Left lobe of liver (tissue), 2 donors: ENCODE results near the gene UHRF1. TPM values are rescaled to one million over a fixed set of nuclear protein-coding genes. Genes with fewer than 3 reads are reported as not detected.
"Not testable (repeated sequence)": the region's sequence is repeated elsewhere in the genome, so short reads cannot be mapped to it uniquely, and the experiment has no call there.

Experiments
- ATAC-seq: fragments of 200-7000 bp; cut with Tn5 transposase; one replicate; pipeline ENCODE4 v1.9.1; 2020; ENCODE audit warnings: mild to moderate bottlenecking, moderate library complexity
- DNase-seq: peaks from one replicate; pipeline ENCODE4 v3.0.0-alpha.2; 2020; ENCODE audit warnings: low spot score
- total RNA-seq: library from RNA; stranded (reverse); gene quantifications from one replicate; pipeline ENCODE4 v1.2.1, GENCODE V29; 2021
- donor health status: DM: no; HTN: no; CAD: no; lungs with moderate emphysema.
- donor health status: DM: no; HTN: yes; CAD: no.

UHRF1 gene
- total RNA-seq, 1 donor from 2014 or later: 0.45 TPM

DNA sequence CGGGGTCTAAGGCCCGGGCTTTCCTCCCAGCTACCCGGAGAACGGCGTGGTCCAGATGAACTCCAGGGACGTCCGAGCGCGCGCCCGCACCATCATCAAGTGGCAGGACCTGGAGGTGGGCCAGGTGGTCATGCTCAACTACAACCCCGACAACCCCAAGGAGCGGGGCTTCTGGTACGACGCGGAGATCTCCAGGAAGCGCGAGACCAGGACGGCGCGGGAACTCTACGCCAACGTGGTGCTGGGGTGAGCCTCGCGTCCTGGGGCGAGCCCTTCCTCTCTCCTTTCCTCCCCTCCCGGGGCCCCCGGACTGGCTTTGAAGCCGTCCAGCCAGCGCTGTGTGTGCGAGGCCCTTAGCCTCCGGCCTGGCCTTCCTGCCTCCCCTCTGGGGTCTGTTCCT, 23.4 kb downstream of the UHRF1 start:
- DNase-seq: no peak
- ATAC-seq: no peak

GRCh38 chr19:4933528-4933927, 24.2 kb downstream of the UHRF1 start:
- ATAC-seq (no peak), DNase-seq (no peak)

- ATAC-seq: no peak
- DNase-seq: no peak
Observed at GRCh38 chr19:4935444-4935843, 26.1 kb downstream of the UHRF1 start.

DNA sequence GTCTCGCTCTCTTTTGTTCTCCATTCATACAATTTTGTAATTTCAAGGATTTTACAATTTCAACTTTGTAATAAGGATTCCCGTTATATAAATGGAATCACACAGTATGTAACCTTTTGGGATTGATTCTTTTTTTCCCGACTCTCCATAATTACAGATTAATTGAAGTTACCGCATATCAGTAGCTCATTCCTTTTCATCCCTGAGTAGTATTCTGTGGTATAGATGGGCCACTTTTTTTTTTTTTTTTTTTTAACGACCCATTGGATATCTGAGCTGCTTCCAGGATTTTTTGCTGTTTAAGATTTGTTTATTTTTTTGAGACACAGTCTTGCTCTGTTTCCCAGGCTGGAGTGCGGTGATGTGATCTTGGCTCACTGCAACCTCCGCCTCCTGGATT, 27.8 kb downstream of the UHRF1 start:
- no peak for ATAC-seq
- DNase-seq: no peak

DNA sequence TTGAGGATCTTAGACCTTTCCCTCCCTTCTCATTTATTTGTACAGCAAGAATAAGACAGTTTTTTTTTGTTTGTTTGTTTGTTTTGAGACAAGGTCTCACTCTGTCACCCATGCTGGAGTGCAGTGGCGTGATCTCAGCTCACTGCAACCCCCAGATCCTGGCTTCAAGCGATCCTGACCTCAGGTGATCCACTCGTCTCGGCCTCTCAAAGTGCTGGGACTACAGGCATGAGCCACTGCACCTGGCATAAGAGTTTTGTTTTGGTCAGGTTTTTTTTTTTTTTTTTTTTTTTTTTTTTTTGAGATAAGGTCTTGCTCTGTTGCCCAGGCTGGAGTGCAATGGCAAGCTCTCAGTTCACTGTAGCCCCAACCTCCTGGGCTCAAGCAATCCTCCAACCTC, 29.2 kb downstream of the UHRF1 start:
- not testable (repeated sequence) for DNase-seq, ATAC-seq

DNA sequence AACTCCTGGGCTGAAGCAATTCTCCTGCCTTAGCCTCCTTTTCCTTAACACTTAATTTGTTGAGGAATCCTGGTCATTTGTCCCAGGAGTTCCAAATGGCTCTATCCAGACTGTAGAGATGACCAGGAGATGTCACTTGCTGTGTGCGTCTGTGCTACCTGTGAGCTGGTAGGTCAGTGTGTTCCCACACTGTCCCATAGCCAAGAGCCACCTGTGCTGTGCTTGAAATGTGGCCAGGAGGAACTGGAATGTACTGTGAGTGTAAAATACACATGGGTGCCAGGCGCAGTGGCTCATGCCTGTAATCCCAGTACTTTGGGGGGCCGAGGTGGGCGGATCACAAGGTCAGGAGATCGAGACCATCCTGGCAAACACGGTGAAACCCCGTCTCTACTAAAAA, 30.2 kb downstream of the UHRF1 start:
- ATAC-seq (peak; percentile 30), DNase-seq (no peak)

GRCh38 chr19:4941638-4942169, 32.4 kb downstream of the UHRF1 start:
- not testable (repeated sequence) for DNase-seq, ATAC-seq

GRCh38 chr19:4950650-4951049, 41.3 kb downstream of the UHRF1 start:
- not testable (repeated sequence) for ATAC-seq, DNase-seq

DNA sequence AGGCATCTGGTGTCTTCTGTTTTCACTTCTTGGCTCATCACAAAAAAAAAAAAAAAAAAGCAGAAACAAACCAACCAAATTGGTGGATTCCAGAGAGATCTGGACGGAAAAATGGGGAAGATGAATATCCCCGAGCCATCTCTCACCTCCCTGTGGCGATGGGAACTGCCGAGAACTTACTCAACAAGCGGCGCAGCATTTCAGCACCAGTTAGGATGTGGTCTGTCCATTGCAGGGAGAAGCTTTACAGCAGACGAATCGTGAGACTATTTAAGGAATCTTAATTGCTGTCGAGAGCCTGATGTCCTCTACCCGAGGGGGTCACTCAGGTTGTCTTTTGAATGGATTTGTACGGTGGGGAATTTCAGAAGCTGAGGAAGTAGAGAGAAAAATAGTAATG, 42.4 kb downstream of the UHRF1 start:
- ATAC-seq (no peak), DNase-seq (no peak)

GRCh38 chr19:4952945-4953344, 43.6 kb downstream of the UHRF1 start:
- DNase-seq (no peak), ATAC-seq (no peak)

DNA sequence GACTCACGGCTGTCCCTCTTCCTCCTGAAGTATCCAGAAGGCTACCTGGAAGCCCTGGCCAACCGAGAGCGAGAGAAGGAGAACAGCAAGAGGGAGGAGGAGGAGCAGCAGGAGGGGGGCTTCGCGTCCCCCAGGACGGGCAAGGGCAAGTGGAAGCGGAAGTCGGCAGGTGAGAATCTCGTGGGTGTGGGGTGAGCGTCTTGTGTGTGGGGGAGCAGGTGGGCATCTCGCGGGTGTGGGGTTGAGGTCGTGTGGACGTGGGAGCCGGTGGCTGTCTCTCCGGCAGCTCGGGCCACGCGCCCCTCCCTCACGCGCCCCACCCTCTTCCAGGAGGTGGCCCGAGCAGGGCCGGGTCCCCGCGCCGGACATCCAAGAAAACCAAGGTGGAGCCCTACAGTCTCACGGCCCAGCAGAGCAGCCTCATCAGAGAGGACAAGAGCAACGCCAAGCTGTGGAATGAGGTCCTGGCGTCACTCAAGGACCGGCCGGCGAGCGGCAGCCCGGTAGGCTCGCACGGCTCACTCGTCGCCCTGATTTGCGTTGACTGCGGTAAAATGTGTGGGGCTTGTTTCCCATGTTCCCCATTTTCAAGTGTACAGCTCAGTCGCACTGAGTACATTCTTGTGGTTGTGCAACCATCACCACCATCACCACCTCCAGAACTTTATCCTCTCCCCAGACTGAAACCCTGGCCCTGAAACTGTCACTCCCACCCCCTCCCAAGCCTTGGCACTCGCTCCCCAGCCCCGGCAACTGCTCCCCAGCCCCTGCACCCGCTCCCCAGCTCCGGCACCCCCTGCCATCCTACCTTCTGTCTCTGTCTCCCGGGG, 45.2 kb downstream of the UHRF1 start:
- ATAC-seq: not testable (repeated sequence)

DNA sequence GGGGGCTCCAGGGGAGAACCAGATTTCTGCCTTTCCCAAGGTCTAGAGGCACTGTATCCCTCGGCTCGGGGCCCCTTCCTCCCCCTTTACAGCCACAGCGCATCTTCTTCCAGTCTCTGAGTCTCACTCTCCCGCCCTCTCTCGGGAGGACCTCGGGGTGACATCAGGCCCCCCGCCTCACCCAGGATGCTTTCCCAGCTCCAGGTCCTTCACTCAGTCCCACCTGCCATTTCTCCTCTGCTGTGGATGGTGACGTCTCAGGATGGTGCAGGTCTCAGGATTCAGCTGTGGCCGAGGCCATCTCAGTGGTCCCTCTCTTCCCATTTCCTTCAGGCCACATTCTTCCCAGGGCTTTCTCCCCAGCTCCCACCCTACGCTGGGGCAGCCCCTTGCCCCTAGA, 46.0 kb downstream of the UHRF1 start:
- DNase-seq (no peak), ATAC-seq (no peak)

More for the DNA sequence above, 45.2 kb downstream of the UHRF1 start:
- not testable (repeated sequence) for DNase-seq

GRCh38 chr19:4957981-4958380, 48.7 kb downstream of the UHRF1 start:
- ATAC-seq (no peak), DNase-seq (no peak)

DNA sequence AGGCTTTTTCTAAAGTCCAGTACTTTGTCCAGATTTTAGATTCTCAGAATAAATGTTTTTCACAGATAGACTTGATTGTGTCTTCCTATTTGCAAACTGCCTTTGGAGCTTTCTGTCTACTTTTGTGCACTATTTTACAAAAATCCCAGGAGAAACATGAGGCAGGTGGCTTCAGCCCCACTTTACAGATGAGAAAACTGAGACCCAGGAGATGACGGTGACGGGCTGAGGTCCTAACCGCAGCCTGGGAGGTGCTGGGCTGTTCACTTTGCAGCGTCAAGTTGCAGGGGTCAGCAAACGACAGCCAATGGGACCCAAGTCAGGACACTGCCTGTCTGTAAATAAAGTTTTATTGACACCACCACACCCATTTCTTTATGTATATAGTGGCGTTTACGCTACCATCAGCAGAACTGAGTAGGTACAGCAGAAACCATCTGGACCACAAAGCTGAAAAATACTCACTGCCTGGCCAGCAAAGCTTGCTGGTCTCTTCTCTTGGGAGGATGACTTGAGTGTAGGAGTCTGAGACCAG, 52.9 kb downstream of the UHRF1 start:
- DNase-seq: no peak
- no peak for ATAC-seq

DNA sequence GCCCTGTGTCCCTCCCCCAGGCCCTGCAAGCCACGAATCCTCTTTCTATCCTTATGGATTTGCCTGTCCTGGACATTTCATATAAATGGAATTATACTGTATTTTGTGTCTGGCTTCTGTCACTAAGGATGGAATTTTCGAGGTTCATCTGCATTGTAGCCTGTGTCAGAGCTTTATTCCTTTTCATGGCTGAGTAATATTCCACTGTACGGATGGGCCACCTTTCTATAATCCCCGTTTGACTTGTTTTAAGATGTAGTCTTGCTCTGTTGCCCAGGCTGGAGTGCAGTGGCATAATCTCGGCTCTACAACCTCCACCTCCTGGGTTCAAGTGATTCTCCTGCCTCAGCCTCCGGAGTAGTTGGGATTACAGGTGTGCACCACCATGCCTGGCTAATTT, 55.8 kb downstream of the UHRF1 start:
- no peak for ATAC-seq
- no peak for DNase-seq

- ATAC-seq (no peak), DNase-seq (no peak)
Observed at GRCh38 chr19:4966591-4966990, 57.3 kb downstream of the UHRF1 start.

- DNase-seq (no peak), ATAC-seq (no peak)
Observed at GRCh38 chr19:4967738-4968461, 58.6 kb downstream of the UHRF1 start.

DNA sequence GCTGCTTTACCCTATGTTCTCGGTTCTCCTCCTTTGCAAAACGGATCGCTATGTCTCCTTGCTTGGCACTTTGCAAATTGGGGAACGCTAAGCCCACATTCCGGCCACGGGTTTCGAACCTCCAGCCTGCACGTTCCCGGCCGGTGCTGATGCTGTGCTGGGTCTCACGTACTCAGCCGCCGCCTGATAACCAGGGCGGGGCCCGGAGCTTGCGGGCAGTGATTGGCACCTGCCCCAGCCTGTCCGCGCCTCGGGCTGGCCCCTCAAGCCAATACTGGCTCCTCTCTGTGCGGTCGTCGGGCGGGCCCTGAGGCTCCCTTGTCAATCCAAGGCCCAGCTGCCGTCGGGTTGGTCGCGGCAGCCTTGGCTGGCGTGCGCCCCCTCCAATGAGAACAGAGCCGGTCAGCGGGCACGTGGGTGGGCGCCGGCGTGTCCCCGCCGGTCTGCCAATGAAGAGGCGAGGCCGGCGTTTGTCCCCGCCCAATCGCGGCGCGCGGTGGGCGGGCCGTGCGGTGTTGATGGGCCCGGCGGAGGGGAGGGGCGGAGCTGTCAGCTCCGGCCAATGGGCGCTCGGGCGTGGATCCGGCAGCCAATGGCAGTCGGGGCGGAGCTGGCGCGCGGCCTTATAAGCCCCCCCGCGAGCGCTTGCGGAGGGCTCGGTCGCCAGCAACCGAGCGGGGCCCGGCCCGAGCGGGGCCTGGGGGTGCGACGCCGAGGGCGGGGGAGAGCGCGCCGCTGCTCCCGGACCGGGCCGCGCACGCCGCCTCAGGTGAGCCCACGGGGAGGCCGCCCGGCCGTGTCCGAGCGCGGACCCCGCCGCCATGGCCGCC, 59.4 kb downstream of the UHRF1 start, which contains the start of gene KDM4B:
KDM4B (plus strand) TSS at position 652 of the 830 bp plus-strand sequence. CDS start 63,778 bp downstream, outside the sequence.
- peak; percentile 84 for ATAC-seq
- DNase-seq: peak; percentile 100

GRCh38 chr19:4969292-4969771, 60.0 kb downstream of the UHRF1 start:
- ATAC-seq (no peak), DNase-seq (no peak)

GRCh38 chr19:4969772-4970531, 60.7 kb downstream of the UHRF1 start:
- peak; percentile 30 for ATAC-seq
- DNase-seq: peak; percentile 77
